HG03520 (cell line): Measurements from ENCODE around the gene SLC22A23.
A peak's percentile ranks its signal among the peaks of the same experiment; 100 is the strongest.
"Not testable (repeated sequence)": the region's sequence is repeated elsewhere in the genome, so short reads cannot be mapped to it uniquely, and the experiment has no call there.

Experiments used
- ATAC-seq: cut with Tn5 transposase; IDR thresholded peaks from one replicate; pipeline ENCODE4 v1.9.1; 2021; ENCODE audit warnings: mild to moderate bottlenecking, moderate library complexity; ENCODE audit not compliant: unreplicated experiment

The SLC22A23 gene

GRCh38 chr6:3253597-3253961 is 203.3 kb downstream of the SLC22A23 start:
- no peak for ATAC-seq

GRCh38 chr6:3252861-3253596 is 203.8 kb downstream of the SLC22A23 start:
- no peak for ATAC-seq

DNA sequence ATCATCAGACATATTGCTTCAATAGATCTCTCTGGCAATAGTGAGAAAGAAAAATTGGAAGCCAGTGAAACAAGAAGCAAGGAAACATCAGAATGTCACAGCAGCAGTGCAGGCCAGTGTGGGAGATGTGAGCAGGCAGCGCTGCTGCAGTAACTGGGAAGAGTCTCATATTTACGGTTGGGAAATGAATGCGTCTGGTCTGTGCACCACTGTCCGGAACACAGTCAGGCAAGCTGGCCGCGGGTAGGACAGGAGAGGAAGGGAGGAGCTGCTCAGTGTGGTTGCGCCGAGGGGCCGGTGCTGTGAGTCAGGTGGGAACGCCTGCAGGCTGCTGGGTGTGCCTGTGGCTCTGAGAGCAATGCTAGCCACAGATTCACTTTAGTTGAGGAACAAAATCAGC is 204.5 kb downstream of the SLC22A23 start:
- no peak for ATAC-seq

DNA sequence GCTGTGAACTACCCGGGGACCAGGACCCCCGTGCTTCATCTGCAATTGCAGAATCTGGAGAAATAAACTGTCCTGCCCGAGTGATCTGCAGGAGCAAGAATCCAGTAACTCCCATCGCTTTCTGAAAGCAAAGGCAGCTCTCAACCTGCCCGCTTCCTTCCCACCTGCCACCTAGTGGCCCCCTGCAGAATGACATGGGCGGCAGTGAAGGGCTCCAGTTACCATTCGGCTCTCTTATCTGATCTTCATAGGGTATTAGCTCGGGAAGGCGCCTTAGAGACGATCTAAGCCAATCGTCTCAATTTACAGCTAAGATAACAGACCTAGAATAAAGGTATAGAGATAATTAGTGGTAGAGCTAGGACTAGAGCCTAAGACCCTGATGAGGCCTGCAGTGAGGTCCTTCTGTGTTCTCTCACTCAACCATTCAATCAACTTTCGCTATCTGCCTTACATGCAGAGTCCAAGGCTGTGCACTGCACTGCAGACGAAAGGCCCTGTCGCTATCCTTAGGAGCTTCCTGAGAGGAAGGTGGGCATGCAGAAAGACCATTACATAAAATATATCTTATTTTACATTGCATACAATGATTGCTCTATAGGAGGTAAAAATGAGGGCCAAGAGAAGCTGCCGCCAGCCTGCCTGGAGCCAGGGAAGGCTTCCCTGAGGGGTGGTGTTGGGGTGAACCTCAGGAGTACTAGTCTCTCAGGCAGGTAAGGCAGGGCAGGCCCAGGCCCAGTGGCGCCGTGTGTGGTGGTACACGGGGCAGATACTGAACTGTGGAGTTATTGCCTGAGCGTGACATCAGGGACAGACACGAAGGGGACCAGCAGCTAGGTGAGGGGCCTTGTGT is 205.2 kb downstream of the SLC22A23 start:
- peak; percentile 61 for ATAC-seq

DNA sequence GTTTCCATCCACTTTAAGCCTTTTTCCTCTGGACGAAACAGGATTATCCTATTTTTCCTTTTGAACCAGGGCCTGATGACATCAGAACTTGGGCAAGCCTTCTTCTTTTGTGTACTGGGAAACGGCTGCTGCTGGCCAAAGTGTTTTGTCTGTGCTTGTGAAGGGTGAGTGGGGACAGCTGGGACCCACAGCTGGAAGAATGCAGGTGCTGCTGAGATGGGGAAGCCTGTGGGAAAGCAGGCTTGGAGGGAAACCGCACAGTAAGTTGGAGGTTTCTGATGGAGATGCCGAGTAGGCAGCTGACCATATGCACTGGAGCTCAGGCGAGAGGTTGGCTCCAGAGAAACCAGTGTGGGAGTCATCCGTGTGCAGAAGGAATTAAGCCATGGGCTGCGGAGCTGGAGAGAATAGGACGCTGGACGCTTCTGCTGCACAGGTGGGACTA is 206.6 kb downstream of the SLC22A23 start:
- no peak for ATAC-seq

DNA sequence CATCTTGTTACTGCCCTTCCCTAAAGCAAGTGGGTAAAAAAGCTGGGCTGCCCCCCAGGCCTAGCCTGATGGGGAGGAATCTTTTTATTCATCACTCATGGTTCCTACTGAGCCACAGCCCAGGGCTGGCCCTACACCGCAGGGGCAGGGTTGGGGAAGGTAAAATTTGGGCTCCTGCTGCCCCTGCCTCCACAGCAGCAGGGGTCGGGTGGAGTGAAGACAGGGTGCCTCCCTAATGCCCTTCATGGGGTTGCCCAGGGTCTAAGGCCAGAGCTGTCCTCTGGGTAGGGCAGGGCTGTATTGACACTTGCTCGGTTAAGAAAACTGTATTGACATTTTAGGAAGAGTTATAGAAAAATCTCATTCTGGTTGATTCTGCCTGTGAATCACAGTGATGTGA is 207.0 kb downstream of the SLC22A23 start:
- no peak for ATAC-seq

DNA sequence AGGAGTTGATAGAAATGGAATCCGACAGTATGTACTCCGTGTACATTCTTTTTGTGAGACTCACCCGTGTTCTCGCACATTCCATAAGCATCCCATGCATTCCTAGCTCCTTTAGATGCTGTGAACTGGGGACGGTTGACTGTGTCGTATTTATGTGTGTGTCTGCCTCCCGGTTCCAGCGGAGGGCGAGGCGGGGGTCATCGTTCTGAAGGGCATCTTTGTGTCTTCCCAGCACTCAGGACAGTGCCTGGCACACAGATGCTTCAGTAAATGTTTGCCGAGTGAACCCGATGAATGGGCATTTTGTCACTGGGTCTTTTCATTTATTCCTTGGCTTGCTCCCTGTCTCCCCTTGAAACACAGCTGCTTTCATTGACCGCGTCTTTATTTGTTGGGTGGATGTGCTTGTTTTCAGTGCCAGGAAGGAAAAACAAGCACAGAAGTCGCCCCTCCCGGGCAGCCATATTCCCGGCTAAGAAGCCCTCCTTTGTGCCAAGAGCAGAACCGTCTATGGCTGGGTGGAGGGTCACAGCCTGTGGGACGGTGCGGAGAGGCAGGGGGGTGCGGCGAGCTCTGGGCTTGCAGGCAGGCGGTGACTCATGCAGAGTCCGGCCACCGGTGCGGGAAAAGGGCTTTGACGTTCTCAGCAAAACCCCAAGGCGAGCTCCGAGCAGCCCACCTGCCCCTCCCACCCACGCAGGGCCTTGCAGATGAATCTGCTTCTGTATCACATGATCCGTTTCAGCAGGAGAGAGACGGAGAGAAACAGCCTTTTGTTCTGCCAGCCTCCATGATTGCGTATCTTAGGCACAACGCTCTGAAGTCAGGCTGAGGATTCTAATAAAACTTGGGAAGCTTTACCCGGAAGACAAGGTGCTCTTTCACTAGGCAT is 209.3 kb downstream of the SLC22A23 start:
- ATAC-seq, result no peak

GRCh38 chr6:3245216-3245615 is 211.6 kb downstream of the SLC22A23 start:
- no peak for ATAC-seq

GRCh38 chr6:3244832-3245161 is 212.1 kb downstream of the SLC22A23 start:
- ATAC-seq, result not testable (repeated sequence)

DNA sequence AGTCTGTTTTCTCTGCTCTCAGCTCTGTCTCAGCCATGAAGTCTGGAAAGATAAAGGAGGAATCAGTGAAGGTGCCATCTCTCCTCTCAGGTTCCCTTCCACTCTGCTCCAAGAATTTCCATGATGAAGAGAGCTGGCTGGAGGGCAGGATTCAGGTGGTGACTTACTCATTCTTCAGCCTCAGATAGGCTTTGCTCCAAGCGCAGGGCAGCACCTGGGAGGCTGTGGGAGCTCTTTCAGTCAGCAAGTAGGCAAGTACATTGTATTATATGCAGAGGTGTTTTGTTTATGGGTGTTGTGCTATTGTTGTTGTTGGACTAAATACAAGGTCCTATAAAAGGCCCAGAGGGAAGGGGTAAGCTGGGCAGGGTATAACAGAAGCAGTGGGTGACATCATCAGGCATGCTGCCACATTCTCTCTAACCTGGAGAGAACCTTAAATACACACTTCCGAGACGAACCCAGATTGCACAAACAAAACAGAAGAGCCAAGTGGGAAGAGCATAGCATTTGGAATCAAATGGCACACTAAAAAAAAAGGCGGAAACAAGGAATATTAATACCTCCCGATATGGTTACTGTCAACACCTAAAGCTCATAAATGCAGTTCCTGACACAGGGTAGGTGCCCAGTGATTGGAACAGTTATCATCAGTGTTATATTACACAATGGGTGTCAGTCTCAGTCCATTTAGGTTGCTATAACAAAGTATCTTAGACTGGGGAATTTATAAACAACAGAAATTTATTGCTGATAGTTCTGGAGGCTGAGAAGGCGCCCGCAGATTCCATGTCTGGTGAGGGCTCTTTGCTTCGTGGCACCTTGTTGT is 212.6 kb downstream of the SLC22A23 start:
- ATAC-seq, result no peak

DNA sequence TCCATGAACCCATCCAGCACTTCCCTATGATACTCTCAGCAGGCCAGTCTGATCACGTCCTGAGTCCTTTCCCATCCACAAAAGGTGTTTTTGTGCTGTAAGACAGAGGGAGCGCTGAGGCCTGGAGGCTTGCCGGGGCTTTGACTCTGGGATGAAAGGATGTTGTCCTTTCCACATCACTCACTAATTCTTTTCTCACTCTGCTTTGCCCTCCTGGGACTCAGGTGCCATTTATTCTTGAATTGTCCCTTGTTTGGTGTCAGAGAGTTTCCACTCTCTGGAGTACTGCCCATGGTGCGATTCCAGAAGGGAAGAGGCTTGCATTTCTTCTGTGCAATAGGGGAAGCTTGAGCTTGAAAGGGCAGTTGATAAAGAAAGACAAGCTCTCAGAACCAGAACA is 214.1 kb downstream of the SLC22A23 start:
- ATAC-seq, result no peak

- not testable (repeated sequence) for ATAC-seq
These were observed 215.1 kb downstream of the SLC22A23 start for GRCh38 chr6:3241745-3242144.

DNA sequence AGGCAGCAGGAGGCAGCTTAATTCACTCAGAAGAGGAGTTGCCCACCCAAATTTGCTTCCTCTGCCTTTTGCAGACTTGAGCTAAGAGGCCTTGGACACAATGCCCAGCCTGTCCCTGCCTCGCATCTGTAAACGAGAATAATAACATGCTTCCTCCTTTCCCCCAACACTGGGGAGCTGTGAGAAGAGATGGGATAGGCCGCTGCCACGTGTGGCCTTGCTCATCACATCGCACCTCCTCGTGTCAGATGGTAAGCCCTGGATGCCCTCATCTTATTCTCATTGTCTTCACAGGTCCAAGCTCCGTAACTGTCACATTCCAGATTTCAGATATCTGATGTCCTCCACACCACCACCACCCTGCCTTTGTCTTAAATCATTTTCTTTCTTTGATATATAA is 216.3 kb downstream of the SLC22A23 start:
- no peak for ATAC-seq

GRCh38 chr6:3239110-3239830 is 217.6 kb downstream of the SLC22A23 start:
- ATAC-seq, result no peak

- ATAC-seq, result no peak
These were observed 218.8 kb downstream of the SLC22A23 start for GRCh38 chr6:3237761-3238662.

DNA sequence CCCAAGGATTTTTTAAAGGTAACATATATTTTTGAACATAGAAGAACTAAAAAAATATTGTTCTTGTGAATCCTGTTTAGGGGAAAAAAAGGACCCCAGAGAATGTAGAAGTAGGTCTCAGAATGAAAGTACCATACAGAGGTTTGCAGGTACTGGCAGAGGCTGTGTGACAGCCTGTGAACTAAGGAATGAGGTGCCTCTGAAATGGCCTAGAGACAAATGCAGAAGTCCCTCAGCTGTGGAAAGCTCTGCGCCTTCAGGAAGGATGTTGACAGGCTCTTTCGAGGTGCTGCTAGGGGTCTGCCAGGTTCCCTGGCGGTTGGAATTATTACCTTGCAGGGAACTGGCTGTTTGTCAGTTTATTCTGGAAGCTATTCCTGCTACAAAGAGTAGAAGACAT is 220.8 kb downstream of the SLC22A23 start:
- ATAC-seq, result no peak

DNA sequence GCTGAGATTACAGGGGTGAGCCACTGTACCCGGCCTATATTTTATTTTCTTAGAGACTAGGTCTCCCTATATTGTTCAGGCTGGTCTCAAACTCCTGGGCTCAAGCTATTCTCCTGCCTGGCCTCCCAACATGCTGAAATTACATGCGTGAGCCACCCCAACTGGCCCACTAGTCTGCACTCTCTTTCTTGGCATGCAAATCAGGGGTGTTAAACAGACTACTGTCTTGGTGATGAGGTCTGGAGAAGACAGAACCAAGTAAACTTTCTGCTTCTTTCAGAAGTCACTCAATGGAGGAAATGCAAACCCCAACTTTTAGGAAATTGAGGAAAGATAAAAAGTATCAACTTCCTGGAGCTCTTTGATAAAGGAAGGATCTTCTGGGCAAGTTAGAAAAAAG is 221.4 kb downstream of the SLC22A23 start:
- no peak for ATAC-seq

GRCh38 chr6:3233904-3234303 is 222.9 kb downstream of the SLC22A23 start:
- no peak for ATAC-seq

- no peak for ATAC-seq
These were observed 223.5 kb downstream of the SLC22A23 start for GRCh38 chr6:3233321-3233720.
